Left lung (tissue), 10 donors: ENCODE data around the gene LCE2A. TPM values are rescaled to one million over a fixed set of nuclear protein-coding genes. Genes with fewer than 3 reads are reported as not detected.

ENCODE experiments used
- ATAC-seq: fragments of 200-7000 bp; cut with Tn5 transposase; one replicate; pipeline ENCODE4 v1.9.1; 2020; ENCODE audit warnings: moderate library complexity
- DNase-seq, 4 donors: peaks; one replicate each; pipeline ENCODE4 v3.0.0-alpha.2; 2013 to 2020
- H3K27ac ChIP-seq, 2 donors: fragments of 200-600 bp; sonication (generic) in 1 of 2; one replicate each; pipeline versions ENCODE4 v1.5.0 to v1.8.0; 2020 to 2021
- H3K27me3 ChIP-seq, 2 donors: fragments of 200-600 bp; sonication (generic) in 1 of 2; one replicate each; pipeline versions ENCODE4 v1.5.0 to v1.8.0; 2020 to 2021
- H3K36me3 ChIP-seq, 2 donors: fragments of 200-600 bp; sonication (generic) in 1 of 2; one replicate each; pipeline versions ENCODE4 v1.5.0 to v1.8.0; 2020 to 2021
- H3K4me1 ChIP-seq, 2 donors: fragments of 200-600 bp; one replicate each; pipeline ENCODE4 v1.8.0; 2021
- H3K4me3 ChIP-seq, 2 donors: fragments of 200-600 bp; sonication (generic) in 1 of 2; one replicate each; pipeline versions ENCODE4 v1.5.0 to v1.8.0; 2020 to 2021; ENCODE audit warnings: mild to moderate bottlenecking in 1 of 2
- H3K9me3 ChIP-seq, 2 donors: fragments of 200-600 bp; sonication (generic) in 1 of 2; one replicate each; pipeline versions ENCODE4 v1.5.0 to v1.8.0; 2020 to 2021
- intact Hi-C, 2 donors: fragments of 100-400 bp; cut with DNase I; formaldehyde crosslinking; loops; one replicate each; pipeline versions ENCODE4 v1.11.2 to v1.14.2; 2022
- polyA plus RNA-seq, 6 donors: library from polyadenylated mRNA; unstranded; fragments of 120-200 nt; gene quantifications; one replicate each; pipeline ENCODE4 v1.2.1, GENCODE V29; 2013; ENCODE audit not compliant: insufficient read length in 6 of 6
- total RNA-seq, 2 donors: library from RNA; stranded (reverse); fragmentation: NEBNext Ultra II Directional; extraction: Animal tissue kit (Norgen Biotek cat#: 25700); gene quantifications; one replicate each; pipeline ENCODE4 v1.2.1, GENCODE V29; 2021
- TF ChIP-seq, protein P1 (sequence below), 2 donors: fragments of 200-600 bp; sonication (generic) in 1 of 2; IDR thresholded peaks; one replicate each; pipeline versions ENCODE4 v1.5.0 to v1.8.0; 2021; ENCODE audit warnings: antibody characterized with exemption in 2 of 2
- donor health status: DM: no; HTN: yes; CAD: no.
- donor health status: DM: no; HTN: no; CAD: no.

LCE2A gene
- total and polyA plus RNA-seq, 8 donors, result not detected

GRCh38 chr1:152741656-152742055, 43.5 kb downstream of the LCE2A start:
- no peak for DNase-seq
- Histone ChIP-seq H3K27me3 (peaks cover 0 to 3% of the 10 kb centered on the region in 2 donors), H3K4me3 (no peak overlapping the region), H3K9me3 (no peaks in the 10 kb centered on the region), H3K27ac (no peak overlapping the region), H3K4me1 (no peaks in the 10 kb centered on the region), H3K36me3 (no peaks in the 10 kb centered on the region)
- intact Hi-C loops, result no loop called here
- TF ChIP-seq, protein P1, sequence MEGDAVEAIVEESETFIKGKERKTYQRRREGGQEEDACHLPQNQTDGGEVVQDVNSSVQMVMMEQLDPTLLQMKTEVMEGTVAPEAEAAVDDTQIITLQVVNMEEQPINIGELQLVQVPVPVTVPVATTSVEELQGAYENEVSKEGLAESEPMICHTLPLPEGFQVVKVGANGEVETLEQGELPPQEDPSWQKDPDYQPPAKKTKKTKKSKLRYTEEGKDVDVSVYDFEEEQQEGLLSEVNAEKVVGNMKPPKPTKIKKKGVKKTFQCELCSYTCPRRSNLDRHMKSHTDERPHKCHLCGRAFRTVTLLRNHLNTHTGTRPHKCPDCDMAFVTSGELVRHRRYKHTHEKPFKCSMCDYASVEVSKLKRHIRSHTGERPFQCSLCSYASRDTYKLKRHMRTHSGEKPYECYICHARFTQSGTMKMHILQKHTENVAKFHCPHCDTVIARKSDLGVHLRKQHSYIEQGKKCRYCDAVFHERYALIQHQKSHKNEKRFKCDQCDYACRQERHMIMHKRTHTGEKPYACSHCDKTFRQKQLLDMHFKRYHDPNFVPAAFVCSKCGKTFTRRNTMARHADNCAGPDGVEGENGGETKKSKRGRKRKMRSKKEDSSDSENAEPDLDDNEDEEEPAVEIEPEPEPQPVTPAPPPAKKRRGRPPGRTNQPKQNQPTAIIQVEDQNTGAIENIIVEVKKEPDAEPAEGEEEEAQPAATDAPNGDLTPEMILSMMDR (IDR thresholded peaks at IDR 0.05), result no peak
- no peak for ATAC-seq

GRCh38 chr1:152743371-152744145, 45.4 kb downstream of the LCE2A start:
- TF ChIP-seq, protein P1 (IDR thresholded peaks at IDR 0.05), result no peak
- ATAC-seq, result no peak
- Histone ChIP-seq H3K36me3 (no peaks in the 10 kb centered on the region), H3K27ac (no peak overlapping the region), H3K4me3 (no peak overlapping the region), H3K9me3 (no peaks in the 10 kb centered on the region), H3K4me1 (no peaks in the 10 kb centered on the region), H3K27me3 (peaks cover 0 to 10% of the 10 kb centered on the region in 2 donors)
- DNase-seq, result no peak
- intact Hi-C loops, result no loop called here

DNA sequence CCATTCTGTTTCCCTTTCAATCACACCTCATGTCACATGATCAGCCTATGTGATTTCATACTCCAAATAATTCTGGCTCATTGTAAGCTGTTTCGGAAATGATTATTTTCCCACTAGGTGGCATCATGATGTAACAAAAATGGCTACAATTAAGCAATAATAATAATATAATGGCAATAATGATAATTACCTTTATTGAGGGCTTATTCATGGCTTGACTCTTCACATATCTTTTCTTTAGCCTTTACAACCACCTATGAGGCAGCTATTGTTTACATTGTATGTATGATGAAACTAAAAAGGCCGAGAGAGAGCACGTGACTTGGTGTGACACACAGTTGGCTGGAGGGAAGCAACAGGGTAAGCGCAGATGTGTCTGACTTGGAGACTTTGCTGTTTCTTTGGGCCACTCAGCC, 47.2 kb downstream of the LCE2A start:
- Histone ChIP-seq H3K4me3 (no peak overlapping the region), H3K27me3 (peaks cover 0 to 16% of the 10 kb centered on the region in 2 donors), H3K36me3 (no peaks in the 10 kb centered on the region), H3K27ac (no peak overlapping the region), H3K9me3 (no peaks in the 10 kb centered on the region), H3K4me1 (no peaks in the 10 kb centered on the region)
- ATAC-seq (no peak), DNase-seq (peak in 1 of 4 donors; percentile 2)
- intact Hi-C loops, result no loop called here
- TF ChIP-seq, protein P1 (IDR thresholded peaks at IDR 0.05), result no peak

GRCh38 chr1:152745765-152746444, 47.8 kb downstream of the LCE2A start:
- intact Hi-C loops, result no loop called here
- Histone ChIP-seq H3K9me3 (no peaks in the 10 kb centered on the region), H3K36me3 (no peaks in the 10 kb centered on the region), H3K4me3 (no peak overlapping the region), H3K27ac (no peak overlapping the region), H3K27me3 (peaks cover 0 to 20% of the 10 kb centered on the region in 2 donors), H3K4me1 (no peaks in the 10 kb centered on the region)
- TF ChIP-seq, protein P1 (IDR thresholded peaks at IDR 0.05), result no peak
- ATAC-seq, result no peak
- no peak for DNase-seq

- ATAC-seq, result no peak
- Histone ChIP-seq H3K36me3 (no peaks in the 10 kb centered on the region), H3K27me3 (peaks cover 0 to 20% of the 10 kb centered on the region in 2 donors), H3K27ac (no peak overlapping the region), H3K4me3 (no peak overlapping the region), H3K4me1 (no peaks in the 10 kb centered on the region), H3K9me3 (no peaks in the 10 kb centered on the region)
- intact Hi-C loops, result no loop called here
- DNase-seq, result no peak
- TF ChIP-seq, protein P1 (IDR thresholded peaks at IDR 0.05), result no peak
Measured at GRCh38 chr1:152747831-152748230, 49.7 kb downstream of the LCE2A start.
